Right ventricle myocardium inferior (tissue), 1 donor: Measurements from ENCODE around the gene TLR4. TPM values are rescaled to one million over a fixed set of nuclear protein-coding genes. Genes with fewer than 3 reads are reported as not detected.

Source experiments
- ATAC-seq: fragments of 200-7000 bp; cut with Tn5 transposase; one replicate; pipeline ENCODE4 v1.9.1; 2020; ENCODE audit warnings: mild to moderate bottlenecking, moderate library complexity
- DNase-seq: peaks from one replicate; pipeline ENCODE4 v3.0.0; 2021; ENCODE audit errors: missing footprints
- intact Hi-C: fragments of 100-400 bp; cut with DNase I; formaldehyde crosslinking; loops from one replicate; pipeline ENCODE4 v1.11.0; 2022
- total RNA-seq: library from RNA; stranded (reverse); fragmentation: NEBNext Ultra II Directional; extraction: Animal tissue kit (Norgen Biotek cat#: 25700); gene quantifications from one replicate; pipeline ENCODE4 v1.2.1, GENCODE V29; 2021
- donor health status: DM: no; HTN: yes; CAD: no; lungs with severe emphysema.

Gene TLR4
- total RNA-seq, 1 donor from 2014 or later, result 16.8 TPM

DNA sequence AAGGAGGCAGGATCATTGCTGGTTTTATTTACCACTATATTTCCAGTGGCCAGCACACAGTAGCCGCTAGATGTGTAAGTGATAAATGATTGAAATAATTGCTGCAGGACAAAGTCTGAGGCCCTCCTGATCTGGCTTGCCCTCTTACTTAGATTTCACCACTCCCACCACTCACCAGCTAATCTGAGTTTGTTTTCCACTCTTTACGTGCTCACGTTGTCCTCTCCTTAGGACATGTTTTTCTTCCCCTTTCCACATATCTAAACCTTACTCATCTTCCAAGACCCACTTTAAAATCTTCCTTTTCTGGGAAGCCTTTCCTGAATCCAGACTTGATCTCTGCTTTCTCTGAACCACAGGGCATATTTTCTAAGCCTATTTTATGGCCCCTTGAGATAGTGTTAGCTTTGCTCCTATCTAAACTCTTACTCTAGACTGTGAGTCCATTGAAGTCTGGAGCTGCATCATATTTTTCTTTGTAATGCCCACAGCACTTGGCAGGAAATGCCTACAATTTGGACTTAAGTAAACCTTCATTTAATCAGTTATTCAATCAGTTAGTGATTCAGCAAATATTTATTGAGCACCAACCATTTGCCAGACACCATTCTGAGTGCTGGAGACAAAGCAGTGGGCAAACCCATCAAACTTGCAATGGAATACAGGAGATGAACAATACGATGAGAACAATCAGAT is 2.4 kb downstream of the TLR4 start:
- ATAC-seq (no peak), DNase-seq (no peak)
- intact Hi-C loops, result loop anchor here (5.0 kb wide), 1 partner anchor 41 kb away; no protein-coding TSS in a partner anchor

DNA sequence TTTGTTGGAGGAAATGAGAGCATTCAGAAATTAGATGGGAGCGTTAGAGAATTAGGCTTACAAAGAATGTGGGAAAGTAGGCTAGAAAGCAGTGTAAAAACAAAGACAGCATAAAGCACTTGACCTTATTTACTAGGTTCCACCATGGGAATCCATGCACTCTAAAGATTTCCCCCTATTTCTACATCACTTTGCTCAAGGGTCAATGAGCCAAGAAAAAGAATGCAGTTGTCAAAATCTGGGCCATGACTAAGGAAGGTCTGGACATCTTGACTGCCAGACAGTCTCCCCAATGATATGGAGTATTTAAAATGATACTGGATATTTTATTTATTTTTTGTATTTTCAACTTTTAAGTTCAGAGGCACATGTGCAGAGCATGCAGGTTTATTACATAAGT is 3.4 kb downstream of the TLR4 start:
- intact Hi-C loops, result loop anchor here (5.0 kb wide), 1 partner anchor 40 kb away; no protein-coding TSS in a partner anchor
- ATAC-seq (no peak), DNase-seq (no peak)

GRCh38 chr9:117709936-117710335 is 5.7 kb downstream of the TLR4 start:
- intact Hi-C loops, result loop anchor here (5.0 kb wide), 1 partner anchor 37 kb away; no protein-coding TSS in a partner anchor
- DNase-seq (no peak), ATAC-seq (no peak)

DNA sequence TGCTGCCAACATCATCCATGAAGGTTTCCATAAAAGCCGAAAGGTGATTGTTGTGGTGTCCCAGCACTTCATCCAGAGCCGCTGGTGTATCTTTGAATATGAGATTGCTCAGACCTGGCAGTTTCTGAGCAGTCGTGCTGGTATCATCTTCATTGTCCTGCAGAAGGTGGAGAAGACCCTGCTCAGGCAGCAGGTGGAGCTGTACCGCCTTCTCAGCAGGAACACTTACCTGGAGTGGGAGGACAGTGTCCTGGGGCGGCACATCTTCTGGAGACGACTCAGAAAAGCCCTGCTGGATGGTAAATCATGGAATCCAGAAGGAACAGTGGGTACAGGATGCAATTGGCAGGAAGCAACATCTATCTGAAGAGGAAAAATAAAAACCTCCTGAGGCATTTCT is 10.1 kb downstream of the TLR4 start:
- no peak for ATAC-seq
- intact Hi-C loops, result no loop called here

GRCh38 chr9:117715411-117715989 is 11.3 kb downstream of the TLR4 start:
- DNase-seq, result no peak
- no peak for ATAC-seq
- intact Hi-C loops, result no loop called here

More for the DNA sequence above, 10.1 kb downstream of the TLR4 start:
- no peak for DNase-seq

DNA sequence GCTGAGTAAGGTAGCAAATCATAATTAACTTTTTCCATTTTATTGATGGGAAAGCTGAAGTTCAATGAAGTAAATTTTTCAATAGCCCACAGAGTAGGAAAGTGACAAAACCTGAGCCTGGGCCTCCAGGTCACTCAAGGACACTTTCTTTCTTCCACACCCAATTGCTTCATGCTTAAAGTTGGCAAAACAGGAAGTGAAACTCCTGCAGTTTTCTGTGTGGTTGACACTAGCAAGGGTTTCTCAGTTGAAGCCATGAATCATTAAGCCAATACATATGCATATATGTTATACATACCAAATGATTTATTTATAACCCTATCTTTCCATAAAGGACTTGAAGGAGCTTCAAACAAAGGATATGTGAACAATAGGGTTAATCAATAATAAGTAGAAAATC is 13.9 kb downstream of the TLR4 start:
- peak; percentile 30 for ATAC-seq
- DNase-seq, result no peak
- intact Hi-C loops, result no loop called here

- intact Hi-C loops, result no loop called here
- no peak for DNase-seq
- no peak for ATAC-seq
Measured at GRCh38 chr9:117718701-117719100, 14.5 kb downstream of the TLR4 start.

DNA sequence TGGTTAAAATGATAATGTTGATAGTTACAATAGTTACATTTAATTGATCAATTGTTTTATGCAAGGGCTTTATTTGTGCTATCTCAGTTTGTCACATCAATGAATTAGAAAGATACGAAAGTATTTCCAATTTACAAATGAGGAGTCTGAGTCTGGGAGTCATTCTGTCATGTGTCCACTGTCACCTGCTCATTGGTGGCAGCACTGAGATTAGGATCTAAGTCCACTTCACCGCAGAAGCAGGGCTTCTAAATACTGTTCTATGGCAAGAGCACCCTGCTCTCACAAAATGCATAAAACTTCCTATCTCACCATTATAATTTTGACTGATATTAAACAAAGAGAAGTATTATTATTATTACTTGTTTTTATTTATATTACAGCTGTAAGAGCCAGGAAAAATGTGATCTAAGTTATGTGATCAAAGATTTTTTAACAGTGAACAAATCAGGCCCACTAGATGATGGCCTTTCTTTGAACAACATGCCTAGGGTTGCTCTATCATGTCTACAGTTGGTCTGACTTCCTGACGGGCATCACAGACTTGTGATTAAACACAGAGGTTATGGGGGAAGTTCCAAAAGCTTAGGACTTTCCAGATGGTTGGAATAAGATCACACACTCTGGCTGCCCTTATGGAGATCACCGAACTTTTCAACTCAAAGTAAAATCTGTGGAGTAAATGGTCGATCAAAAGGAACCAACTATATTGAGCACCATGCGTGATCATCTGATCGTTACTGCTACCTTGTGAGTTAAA is 15.1 kb downstream of the TLR4 start:
- intact Hi-C loops, result no loop called here
- DNase-seq, result no peak
- ATAC-seq, result no peak

GRCh38 chr9:117720066-117720465 is 15.9 kb downstream of the TLR4 start:
- ATAC-seq, result no peak
- intact Hi-C loops, result no loop called here

GRCh38 chr9:117720555-117720954 is 16.4 kb downstream of the TLR4 start:
- intact Hi-C loops, result no loop called here
- DNase-seq (peak; percentile 70), ATAC-seq (peak; percentile 88)

More at GRCh38 chr9:117720066-117720465, 15.9 kb downstream of the TLR4 start:
- no peak for DNase-seq

DNA sequence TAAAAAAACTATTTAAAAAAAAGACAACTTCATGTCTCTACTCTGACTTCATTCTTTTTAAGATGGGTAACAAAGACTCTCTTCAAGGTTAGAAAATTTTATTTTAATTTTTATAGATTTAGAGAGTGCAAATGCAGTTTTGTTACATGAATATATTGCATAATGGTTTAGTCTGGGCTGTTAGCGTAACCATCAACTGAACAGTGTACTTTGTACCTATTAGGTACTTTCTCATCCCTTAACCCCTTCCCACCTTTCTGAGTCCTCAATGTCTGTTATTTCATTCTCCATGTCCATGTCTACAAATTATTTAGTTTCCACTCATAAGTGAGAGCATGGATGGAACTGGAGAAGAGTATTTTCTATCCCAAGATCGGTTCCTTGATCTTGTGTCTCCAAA is 16.8 kb downstream of the TLR4 start:
- ATAC-seq, result no peak
- DNase-seq, result no peak
- intact Hi-C loops, result no loop called here

DNA sequence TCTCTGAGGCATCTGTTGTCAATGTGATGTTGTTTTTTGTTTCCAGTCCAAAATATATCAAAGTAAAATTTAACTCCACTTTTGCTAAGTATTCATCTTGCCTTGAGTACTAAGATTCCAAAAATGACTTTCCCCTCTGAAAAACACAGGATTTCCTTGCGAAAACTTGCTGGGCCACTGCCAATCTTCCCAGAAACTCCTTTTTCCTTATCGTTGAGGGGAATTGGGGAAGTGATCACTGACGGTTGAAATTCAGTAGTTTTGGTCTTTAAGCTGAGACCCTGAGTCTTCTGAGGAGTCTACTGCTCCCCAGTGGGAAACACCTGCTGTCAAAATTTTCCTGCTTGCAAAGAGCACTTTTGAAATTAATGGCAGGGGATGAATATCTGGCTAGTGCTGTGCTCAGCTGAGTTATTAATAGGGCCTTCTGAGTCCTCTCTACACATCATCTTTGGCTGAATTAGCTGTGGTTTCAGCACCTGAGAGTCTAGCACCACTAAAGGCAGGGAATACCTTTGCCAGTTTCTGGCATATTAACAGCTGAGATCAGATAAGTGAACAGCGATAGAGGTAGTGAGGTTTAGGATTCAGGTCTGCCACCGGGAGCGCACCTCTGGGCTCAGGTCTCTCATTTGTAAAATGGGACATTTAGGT is 18.0 kb downstream of the TLR4 start:
- no peak for DNase-seq
- intact Hi-C loops, result loop anchor here (2.0 kb wide), 1 partner anchor 17 kb away; the partner anchor contains the start of gene TLR4
- ATAC-seq, result no peak

DNA sequence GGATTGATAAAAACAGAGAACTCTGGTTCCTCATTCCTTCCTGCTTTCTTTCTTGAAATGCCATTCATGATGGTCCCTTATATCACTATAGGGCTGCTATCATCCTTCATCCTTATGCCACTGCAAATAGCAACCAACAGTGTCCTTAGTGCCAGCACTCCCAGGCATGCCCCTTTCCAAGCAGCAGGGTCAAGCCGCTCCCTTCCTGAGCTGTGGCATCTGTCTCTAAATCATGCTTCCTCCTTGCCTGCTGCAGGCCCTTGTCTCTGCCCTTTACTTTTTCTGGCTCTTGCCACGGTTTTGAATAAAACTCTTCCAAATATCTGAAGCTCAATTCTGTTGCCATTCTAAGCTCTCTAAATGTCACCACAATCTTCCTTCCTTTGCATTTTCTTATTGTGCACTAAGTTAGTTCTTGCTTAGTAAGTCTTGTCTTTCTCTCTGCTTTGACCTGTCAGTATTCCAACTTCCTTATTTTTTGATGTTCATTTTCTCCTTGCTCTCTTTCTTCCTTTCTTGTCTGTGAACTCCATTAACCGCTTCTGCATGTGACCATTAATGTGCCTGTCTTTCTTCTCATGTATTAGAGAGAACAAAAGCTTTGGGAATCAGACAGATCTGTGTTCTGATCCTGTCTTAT is 19.9 kb downstream of the TLR4 start:
- intact Hi-C loops, result loop anchor here (2.0 kb wide), 1 partner anchor 19 kb away; the partner anchor contains the start of gene TLR4
- no peak for DNase-seq
- ATAC-seq, result no peak

GRCh38 chr9:117725426-117725887 is 21.3 kb downstream of the TLR4 start:
- DNase-seq, result no peak
- peak; percentile 55 for ATAC-seq
- intact Hi-C loops, result no loop called here

DNA sequence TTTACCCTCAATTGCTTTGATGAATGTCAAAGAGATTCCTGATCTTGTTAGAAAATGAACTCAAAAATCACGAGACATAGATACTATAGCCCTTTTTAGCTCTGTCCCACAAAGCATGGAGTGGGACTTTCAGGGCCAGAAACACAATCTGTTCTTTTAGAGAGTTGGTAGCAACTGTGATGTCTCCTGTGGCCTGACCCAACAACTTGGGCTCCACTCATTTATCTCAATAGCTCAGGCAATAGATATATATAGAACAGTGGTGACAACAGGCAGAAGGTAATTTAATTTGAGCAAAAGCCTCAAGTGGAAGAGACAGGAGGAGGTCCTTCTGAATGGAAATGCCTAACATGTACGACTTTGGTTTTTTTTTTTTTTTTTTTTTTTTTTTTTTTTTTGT is 25.2 kb downstream of the TLR4 start:
- no peak for DNase-seq
- intact Hi-C loops, result no loop called here
- no peak for ATAC-seq

GRCh38 chr9:117732494-117732893 is 28.3 kb downstream of the TLR4 start:
- intact Hi-C loops, result no loop called here
- DNase-seq (no peak), ATAC-seq (no peak)

GRCh38 chr9:117733465-117733864 is 29.3 kb downstream of the TLR4 start:
- intact Hi-C loops, result no loop called here
- DNase-seq, result no peak
- ATAC-seq, result peak; percentile 65

- DNase-seq, result no peak
- intact Hi-C loops, result no loop called here
- no peak for ATAC-seq
Measured at GRCh38 chr9:117734082-117734481, 29.9 kb downstream of the TLR4 start.
